ENCODE results near the gene GALNT9.
"Not testable (repeated sequence)": the region's sequence is repeated elsewhere in the genome, so short reads cannot be mapped to it uniquely, and the experiment has no call there.

Gene GALNT9

DNA sequence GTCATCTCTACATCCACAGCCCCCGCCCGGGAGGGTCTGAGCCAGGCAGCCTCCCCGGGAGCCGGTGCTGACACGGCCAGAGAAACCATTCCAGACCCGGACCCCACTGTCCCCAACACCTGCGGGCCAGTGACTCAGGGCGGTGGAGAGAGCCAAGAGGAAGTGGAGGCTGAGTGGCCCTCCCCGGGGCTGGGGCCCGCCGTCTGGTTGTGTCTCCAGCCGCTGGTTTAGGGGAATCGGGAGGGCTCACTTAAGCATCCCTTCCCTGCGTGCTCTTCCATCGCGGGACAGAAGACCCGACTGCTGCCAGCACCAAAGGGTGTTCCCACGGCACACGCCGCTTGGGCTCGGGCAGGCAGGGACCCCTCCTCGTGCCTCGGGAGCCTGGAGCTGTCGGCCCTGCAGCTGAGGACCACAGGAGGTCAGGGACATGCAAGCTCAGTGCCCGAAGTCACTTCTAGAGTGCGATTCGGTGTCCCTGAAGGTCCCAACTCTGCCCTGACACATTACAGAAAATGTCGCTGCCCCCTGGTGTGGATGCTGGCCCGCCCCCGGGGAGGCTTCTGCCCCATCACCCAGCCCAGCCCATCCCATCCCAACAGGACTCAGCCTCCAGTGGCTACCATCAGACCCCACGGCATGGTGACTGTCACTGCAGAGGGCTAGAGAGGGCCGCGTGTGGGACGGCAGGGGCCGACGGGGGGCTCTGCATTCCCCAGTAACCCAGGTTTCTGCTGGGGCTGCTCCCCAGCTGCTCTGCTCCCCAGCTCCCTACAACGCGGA, 50.8 kb downstream of the GALNT9 start:
- DNase-seq, result no peak

DNA sequence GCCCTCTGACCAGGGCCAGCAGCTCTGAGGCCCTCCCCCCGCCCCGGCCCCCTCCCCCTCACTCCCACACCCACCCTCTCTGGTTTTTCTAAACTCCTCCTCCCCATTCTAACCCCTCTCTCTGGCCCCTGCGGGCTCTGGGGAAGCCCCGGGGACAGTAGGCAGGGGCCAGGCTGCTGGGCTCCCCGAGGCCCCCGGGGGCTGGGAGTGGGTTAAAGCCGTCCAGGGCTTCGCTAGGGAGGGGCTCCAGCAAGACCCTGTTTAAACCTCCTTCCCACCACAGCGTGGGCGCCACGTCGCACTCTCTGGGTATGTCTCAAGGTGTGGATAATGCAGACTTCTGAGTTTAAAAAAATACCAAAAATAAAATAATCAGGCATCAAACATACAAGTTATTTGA, 51.4 kb downstream of the GALNT9 start:
- no peak for DNase-seq

GRCh38 chr12:132277374-132277941, 51.9 kb downstream of the GALNT9 start:
- no peak for DNase-seq

- DNase-seq, result peak in 1 of 2 donors; percentile 7
These were observed 52.5 kb downstream of the GALNT9 start for GRCh38 chr12:132276827-132277373.

- no peak for DNase-seq
These were observed 53.1 kb downstream of the GALNT9 start for GRCh38 chr12:132276066-132276826.

DNA sequence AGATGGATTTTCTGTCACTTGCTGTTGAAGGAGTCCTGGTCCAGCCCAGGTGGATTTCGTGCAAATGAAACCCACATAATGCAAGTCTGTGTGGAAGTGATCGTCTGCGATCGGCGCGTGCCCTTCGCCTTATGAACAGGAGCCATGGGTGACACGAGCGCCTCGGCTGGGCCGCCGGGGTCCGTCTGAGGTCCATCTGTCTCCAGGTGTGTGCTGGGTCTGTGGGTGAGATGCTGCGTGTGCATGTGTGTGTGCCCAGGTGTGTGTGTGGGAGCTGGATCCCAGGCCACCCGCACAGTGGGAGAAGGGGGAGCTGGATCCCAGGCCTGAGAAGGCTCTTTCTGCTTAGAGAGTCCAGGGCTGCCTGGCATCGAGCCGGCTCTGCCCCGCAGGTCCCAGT, 53.8 kb downstream of the GALNT9 start:
- DNase-seq, result no peak

- no peak for DNase-seq
These were observed 54.3 kb downstream of the GALNT9 start for GRCh38 chr12:132275110-132275531.

GRCh38 chr12:132273992-132274334, 55.4 kb downstream of the GALNT9 start:
- DNase-seq, result no peak

GRCh38 chr12:132272711-132273110, 56.7 kb downstream of the GALNT9 start:
- DNase-seq, result no peak

DNA sequence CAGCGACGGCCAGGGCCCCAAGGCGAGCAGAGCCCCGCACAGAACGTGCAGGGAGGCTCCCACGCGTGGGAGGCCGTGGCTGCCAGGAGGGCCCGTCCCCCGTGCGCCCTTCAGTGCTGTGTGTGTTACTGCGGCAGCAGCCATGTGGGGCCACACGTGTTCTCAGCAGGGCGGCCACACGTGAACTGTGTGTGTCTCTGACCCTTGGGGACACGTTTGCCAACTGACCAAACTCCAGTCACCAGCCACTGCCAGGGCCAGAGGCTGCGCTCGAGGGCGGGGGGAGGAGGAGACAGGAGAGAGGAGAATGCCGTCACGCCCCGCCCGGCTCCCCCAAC, 57.7 kb downstream of the GALNT9 start:
- DNase-seq, result no peak

DNA sequence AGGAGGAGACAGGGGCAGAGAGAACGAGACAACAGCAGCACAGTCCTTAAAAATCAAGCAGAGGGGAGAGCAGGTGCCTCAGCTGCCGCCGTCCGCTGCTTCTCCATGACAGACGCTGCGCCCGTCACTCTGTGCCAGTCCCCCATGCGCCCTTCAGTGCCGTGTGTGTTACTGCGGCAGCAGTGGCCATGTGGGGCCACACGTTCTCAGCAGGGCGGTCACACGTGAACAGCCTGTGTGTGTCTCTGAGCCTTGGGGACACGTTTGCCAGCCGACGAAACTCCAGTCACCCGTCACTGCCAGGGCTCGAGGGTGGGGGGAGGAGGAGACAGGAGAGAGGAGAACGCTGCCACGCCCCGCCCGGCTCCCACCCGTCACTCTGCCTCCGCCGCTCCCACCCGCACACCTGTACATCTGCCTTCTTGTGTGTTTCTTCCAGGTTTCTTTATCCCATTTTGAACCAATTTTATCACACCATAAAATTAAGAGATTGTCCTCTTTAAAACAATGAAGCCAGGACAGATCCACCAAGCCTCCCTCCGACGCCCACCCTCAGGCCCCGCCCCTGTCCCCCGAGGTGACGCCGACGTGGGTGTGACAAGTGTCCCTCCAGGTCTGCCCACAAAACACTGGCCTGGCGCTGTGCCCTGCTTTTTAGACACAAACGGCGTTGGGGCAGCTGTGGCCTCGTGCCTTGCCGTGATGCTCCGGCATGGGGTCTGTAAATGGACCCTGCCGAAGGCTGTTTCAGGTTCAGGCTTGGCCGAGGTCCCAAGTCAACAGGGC, 58.2 kb downstream of the GALNT9 start:
- no peak for DNase-seq

DNA sequence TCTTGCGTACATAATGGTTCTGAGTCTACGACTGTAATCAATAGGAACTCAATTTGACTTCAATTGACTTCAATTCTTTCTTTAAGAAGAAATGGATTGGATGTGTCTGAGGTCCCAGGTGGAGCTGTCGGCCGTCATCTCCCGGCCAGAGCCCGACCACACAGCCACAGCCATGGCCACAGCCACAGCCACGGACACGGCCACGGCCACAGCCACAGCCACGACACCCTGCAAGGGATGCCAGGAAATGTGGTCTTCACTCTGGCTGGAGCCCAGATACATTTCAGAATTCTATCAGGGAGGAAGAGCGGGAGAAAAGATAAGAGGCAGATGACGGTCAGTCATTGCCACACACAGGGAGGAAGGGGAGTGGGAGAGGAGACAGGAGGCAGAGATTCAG, 58.9 kb downstream of the GALNT9 start:
- DNase-seq, result no peak

GRCh38 chr12:132269271-132269968, 60.0 kb downstream of the GALNT9 start:
- DNase-seq, result no peak

DNA sequence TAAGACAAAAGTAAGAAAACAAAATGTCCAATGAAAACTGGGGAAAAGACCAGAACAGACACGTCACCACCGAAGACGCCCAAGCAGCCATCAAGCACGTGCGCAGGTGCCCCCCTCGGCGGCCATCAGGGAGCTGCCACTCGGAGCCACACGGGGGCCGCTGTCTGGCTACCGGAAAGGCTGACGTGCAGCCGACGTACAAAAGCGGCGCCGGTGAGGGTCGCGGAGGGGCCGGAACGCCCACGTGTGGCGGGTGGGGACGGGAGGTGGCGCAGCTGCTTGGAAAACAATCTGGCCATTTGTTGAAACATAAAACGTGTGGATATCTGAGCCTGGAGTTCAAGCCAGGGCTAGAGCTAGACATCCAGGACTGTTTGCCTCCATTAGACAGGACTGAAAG, 60.7 kb downstream of the GALNT9 start:
- DNase-seq, result no peak

DNA sequence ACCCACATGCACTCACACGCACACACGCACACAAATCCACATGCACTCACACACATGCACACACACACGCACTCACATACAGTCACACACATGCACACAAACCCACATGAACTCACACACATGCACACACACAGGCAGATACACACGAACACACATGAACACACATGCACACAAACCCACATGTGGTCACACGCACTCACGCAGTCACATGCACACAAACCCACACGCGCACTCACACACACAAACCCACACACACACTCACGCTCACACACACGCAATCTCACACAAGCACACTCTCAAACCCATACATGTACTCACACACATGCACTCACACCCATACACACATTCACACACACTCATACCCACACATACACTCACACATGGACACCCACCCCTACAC, 61.5 kb downstream of the GALNT9 start:
- no peak for DNase-seq

GRCh38 chr12:132266802-132267201, 62.6 kb downstream of the GALNT9 start:
- DNase-seq, result no peak

DNA sequence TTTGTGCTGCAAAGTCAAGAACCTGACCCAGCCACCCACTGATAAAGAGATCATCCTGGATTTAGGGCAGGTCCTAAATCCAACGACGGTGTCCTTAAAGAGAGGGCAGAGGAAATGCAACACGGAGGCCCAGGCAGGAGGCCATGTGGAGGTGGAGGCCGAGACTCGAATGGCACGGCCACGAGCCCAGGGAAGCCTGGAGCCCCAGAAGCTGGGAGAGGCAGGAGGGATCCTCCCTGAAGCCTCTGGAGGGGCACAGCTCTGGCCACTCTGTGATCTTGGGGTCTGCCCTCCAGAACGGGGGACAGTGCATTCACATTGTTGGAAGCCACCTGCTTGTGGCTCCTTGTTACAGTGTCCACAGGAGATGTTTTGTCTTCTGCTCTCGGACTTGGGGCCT, 63.0 kb downstream of the GALNT9 start:
- DNase-seq, result no peak

DNA sequence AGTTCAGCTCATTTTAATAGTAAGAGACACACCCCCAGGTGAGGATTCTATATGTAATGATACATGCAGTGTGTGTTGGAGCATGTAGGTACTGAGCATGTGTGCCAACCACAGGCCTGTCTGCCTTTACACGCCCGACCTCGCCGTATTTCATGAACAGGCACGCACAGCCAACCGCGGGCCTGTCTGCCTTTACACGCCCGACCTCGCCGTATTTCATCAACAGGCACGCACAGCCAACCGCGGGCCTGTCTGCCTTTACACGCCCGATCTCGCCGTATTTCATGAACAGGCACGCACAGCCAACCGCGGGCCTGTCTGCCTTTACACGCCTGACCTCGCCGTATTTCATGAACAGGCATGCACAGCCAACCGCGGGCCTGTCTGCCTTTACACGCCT, 63.6 kb downstream of the GALNT9 start:
- not testable (repeated sequence) for DNase-seq

DNA sequence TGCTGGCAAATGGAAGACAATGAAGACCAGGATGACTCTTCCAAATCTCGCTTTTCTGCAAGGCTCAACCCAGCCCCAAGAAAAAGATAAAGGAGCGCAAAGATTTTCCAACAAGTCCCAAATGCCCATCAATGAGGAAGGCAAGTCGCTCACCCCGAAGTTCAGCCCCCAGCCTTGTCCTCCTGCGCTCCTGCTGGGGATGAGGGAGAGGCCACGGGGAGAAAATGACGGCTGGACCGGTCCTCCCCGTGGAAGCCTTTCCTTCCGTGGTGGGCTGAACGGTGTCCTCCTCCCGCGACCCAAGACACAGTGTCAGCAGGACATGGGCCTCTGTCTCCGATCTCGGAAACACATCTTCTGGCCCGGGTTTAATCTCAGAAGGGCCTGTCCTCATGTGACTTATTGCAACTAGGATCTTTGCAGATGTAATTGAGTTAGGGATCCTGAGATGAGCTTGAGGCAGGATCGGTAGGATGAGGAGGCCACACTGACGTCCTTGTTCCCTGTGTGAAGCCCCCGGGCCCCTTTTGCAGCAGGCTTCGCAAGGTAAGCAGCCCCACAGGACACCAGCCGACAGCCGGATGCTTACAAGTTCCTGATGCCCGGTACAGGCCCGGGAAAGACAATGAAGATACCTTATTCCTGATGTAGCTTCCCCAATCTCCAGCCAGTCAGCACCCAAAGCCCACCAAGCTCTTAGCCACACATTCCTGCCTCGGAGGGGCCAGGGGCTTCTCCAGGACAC, 64.2 kb downstream of the GALNT9 start:
- DNase-seq, result no peak

- DNase-seq, result no peak
These were observed 65.0 kb downstream of the GALNT9 start for GRCh38 chr12:132264086-132265010.

Data from inflammatory macrophage treated with lipopolysaccharide for 1 hour (primary cell).